ENCODE results near the gene TAAR5.
"Not testable (repeated sequence)": the region's sequence is repeated elsewhere in the genome, so short reads cannot be mapped to it uniquely, and the experiment has no call there.

TAAR5 gene

GRCh38 chr6:132589454-132589853 lies at the start of gene TAAR5:
TSS of gene TAAR5 (minus strand) at chr6:132589741. CDS start at chr6:132589686, 55 bp downstream.
- no peak for DNase-seq (ENCODE audit: low read depth)

- not testable (repeated sequence) for DNase-seq (ENCODE audit: low read depth)
These were observed 47.6 kb upstream of the TAAR5 start for GRCh38 chr6:132637135-132637534.

GRCh38 chr6:132635906-132636305 lies 46.4 kb upstream of the TAAR5 start:
- not testable (repeated sequence) for DNase-seq (ENCODE audit: low read depth)

DNA sequence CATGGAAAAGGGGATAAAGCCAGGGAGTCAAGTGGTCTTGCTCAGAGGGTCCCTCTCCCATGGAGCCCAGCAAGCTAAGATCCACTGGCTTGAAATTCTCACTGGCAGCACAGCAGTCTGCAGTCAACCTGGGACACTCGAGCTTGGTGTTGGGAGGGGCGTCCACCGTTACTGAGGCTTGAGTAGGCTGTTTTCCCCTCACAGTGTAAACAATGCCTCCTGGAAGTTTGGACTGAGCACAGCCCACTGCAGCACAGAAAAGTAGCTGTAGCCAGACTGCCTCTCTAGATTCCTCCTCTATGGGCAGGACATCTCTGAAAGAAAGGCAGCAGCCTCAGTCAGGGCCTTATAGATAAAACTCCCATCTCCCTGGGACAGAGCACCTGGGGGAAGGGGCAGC lies 45.7 kb upstream of the TAAR5 start:
- not testable (repeated sequence) for DNase-seq (ENCODE audit: low read depth)

- DNase-seq (ENCODE audit: low read depth) = no peak
These were observed 45.3 kb upstream of the TAAR5 start for GRCh38 chr6:132634796-132635195.

- DNase-seq (ENCODE audit: low read depth) = no peak
These were observed 43.8 kb upstream of the TAAR5 start for GRCh38 chr6:132633362-132633761.

DNA sequence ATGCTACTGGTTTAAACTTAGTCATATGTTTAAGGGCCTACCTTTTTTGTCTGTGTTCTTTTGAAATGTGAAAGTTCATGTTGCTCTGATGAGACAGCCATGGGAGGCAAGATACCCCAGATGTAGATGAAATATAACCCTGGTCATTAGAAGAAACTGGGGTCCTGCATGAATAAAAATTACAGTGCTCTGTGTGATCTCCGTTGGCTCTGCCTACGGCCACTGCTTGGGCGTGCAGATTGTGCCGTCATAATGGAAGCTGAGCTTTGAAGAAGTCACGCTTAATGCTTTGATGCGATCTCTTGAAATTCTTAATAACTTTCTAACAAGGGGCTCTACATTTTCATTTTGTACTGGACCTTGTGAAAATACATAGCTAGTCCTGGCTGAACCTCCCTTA lies 34.6 kb upstream of the TAAR5 start, which contains the start of gene TAAR2:
Gene TAAR2 (minus strand): TSS at position 101 of the 400 bp plus-strand sequence. CDS start 0 bp downstream, at position 101.
- no peak for DNase-seq (ENCODE audit: low read depth)

DNA sequence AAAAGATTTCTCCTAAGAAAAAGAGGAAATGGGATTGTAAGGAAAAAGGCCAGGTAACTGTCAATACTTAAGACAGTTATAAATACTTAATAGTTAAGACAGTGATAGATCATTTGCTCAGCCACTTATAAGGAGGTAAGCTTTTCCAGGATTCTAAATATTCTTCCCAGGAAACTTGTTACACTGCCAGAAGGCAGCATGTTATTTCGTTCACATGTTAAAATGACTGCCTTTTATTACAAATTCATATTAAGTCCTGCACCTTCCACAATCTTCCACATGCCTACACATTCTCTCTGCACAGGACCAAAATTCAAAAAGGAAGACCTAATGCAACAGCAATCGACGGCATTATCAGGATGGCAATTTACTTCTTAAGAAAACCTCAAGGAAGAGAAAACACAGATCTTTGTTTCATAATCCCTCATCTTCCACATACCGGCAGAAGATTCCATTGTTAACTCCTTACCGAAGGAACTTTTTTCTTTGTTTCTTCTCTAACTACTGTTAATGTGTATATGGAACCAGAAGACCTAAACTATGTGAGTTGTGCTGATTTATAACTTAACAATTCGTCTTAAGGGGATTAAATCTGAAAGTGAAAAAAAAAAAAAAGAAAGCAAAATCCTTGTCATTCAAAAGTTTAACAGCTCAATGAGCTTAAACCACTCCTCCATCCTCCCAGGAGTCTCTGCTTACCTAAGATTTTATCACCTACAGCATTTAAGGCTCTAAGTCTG lies 33.7 kb upstream of the TAAR5 start:
- DNase-seq (ENCODE audit: low read depth) = no peak

DNA sequence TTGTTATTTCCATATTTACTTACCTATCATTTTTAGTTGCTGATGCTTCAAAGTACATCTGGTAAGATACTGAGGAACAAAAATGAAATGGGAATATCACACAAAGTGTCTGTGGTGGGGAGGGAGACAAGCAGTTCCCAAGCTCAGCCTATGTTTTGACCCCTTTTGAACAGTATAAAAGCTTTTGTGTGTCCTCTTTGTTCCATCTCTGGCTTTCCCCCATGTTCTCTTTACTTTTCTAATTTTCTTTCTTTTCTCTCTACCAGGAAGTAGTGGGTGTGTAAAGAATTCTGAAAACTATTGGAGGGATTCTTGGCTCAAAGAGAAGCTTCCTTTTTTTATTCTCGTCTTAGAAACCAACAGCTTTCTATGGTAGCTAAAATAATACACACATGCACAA lies 27.1 kb upstream of the TAAR5 start:
- DNase-seq (ENCODE audit: low read depth) = no peak

GRCh38 chr6:132614554-132614953 lies 25.0 kb upstream of the TAAR5 start:
- DNase-seq (ENCODE audit: low read depth) = no peak

- DNase-seq (ENCODE audit: low read depth) = no peak
These were observed 23.0 kb upstream of the TAAR5 start for GRCh38 chr6:132612449-132613108.

DNA sequence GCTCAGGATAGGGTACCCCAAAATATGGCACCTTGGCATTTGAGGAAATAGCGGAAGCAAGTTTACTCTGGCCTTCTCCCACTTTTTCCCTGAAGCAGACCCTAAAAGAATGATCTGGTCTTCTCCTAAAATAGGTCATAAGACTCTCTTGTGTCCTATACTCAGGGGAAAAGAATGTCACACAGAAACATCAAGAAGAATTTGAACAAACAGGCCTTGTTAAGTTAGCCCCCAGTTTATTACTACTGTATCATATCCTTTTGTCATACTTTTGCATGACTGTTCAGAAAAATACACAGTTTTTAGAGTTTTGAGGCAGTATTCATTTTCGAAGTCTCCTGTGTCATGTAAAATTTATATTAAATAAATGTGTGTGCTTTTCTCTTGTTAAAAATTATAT lies 22.1 kb upstream of the TAAR5 start:
- DNase-seq (ENCODE audit: low read depth) = no peak

DNA sequence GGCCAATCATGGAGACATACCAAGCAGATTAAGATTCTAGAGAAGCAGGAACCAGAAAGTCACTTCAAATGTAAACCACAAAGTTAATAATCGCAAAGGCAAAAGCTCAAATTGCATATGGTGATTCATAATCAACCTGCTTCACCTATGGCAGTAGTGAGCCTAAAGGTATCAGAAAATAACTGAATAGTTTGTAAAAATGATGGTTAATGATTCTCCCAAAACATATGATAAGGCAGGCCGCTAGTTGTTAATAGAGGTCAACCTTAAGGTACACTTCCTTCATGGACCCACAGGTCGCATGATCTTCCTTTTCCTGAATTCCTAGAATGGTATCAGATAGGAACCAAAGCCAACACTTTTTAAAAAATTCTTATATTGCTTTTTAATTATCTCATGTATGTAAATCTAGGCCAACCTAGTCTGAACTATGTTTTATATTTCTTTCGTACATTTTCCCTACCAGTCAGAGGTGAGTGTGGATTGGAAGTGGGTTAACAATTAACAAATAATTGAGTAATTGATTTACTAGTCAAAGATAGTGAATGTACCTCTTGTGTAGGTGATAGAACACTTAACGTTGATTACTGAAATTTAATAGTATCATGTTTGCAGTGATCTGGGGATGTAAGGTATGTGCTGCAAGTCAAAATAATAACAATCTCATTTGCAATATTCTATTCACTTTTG lies 18.1 kb upstream of the TAAR5 start:
- no peak for DNase-seq (ENCODE audit: low read depth)

DNA sequence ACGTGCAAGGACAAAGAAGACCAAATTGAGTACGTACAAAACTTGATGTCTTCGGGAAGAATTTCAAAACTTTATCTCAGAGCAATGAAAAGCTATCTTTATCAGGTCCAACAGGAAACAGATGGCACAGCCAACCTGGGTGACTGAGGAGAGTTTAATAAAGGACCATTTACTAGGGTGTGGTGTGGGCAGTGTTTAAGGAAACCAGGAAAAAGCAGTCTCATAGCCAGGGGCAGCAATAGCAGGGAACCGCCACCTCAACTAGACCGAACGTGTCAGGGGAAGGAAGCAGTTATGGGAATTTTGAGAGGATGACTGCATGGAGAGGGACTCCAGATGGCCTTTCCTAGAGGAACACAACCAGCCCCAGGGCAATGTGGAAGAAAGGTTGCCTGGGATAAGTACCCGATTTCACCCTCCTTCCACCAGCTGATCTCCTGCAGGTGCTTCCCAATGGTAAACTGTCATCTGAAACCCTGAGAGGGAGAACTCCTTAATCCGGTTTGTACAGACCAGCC lies 15.2 kb upstream of the TAAR5 start:
- no peak for DNase-seq (ENCODE audit: low read depth)

DNA sequence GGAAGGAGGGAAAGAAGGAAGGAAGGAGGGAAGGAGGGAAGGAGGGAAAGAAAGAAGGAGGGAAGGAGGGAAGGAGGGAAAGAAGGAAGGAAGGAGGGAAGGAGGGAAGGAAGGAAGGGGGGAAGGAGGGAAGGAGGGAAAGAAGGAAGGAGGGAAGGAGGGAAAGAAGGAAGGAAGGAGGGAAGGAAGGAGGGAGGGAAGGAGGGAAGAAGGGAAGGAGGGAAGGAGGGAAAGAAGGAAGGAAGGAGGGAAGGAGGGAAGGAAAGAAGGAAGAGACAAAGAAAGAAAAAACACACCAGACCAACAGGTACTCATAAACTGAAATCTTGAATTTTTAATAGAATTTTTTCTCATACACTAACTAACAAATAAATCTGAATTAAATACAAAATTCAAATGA lies 11.4 kb upstream of the TAAR5 start:
- DNase-seq (ENCODE audit: low read depth) = not testable (repeated sequence)

DNA sequence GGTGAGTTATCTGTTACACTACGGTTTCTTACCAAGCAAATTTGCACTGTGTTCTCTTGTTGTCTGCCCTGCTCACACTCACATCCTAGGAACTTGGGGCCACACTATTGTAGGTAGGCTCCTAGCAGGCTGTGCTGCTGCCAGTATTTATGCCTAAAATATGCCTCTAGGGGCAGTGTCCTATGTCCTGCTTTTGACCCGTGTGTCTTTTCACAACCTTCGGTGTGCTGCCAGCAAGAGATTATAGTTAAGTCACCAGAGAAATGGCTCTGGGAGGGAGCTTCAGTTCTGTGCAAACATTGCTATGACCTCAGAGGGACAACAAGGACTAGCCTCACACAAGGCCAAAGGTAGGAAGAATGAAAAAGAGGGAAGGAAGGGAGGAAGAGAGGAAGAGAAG lies 8.9 kb upstream of the TAAR5 start:
- no peak for DNase-seq (ENCODE audit: low read depth)

DNA sequence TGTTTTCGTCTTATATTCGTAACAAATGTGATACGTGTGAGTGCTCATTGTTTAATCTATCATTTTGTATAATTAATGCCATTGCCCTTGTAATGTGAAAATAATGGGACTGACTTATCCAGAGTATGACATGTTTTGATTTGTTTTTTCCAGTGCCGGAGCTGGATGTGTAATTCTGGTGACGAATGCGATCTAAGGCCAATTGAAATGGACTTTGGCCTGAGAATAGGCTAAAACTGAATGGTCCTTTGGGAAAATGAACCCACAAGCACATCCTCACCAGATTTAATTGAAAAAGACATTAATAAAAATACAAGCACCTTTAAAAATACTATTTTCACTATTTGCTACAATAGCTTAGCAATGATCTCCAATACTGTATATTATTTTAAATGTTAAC lies 6.7 kb upstream of the TAAR5 start:
- no peak for DNase-seq (ENCODE audit: low read depth)

GRCh38 chr6:132592855-132593254 lies 3.3 kb upstream of the TAAR5 start:
- no peak for DNase-seq (ENCODE audit: low read depth)

DNA sequence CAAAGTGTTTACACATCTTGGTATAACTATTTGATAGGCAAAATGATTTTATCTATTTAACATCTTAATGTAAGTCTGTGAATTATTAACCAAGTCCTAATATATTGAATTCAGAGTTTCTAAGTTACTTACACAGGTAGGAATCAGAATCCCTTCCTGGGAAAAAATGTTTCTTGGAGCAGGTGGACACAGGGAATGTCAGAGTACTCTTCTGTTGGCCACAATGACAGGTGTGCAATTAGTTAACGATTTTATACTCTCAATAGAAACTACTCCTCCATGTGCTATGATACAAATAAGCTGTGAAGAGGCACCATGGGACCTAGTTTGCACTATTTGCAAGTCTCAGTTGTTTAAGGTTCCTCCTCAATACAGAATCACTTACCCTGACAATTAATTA lies 821 bp upstream of the TAAR5 start:
- no peak for DNase-seq (ENCODE audit: low read depth)

- no peak for DNase-seq (ENCODE audit: low read depth)
These were observed 2.1 kb downstream of the TAAR5 start for GRCh38 chr6:132587424-132587823.

- no peak for DNase-seq (ENCODE audit: low read depth)
These were observed 4.8 kb downstream of the TAAR5 start for GRCh38 chr6:132584698-132585097.

DNA sequence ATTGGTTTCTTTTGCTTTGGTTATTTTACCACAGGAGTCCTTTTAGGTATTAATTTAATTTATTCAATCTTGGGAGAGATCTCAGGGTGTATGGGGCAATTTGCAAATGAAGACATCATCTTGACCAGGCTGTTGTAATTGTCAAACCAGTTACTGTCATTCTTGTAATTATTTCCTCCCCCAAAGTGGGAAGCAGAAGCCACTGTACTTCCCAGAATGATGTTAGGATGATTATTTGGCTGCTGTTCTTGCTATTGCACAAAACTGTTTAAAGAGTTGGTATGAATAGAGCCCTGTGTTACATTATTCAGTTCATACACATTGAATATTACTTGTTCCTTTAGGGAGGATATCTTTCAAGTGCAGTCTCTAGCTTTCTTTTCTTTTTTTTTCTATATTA lies 17.8 kb downstream of the TAAR5 start:
- DNase-seq (ENCODE audit: low read depth) = no peak
